HG03097 (cell line): ENCODE results near the gene MYO15B.
"Not testable (repeated sequence)": the region's sequence is repeated elsewhere in the genome, so short reads cannot be mapped to it uniquely, and the experiment has no call there.

Experiments used
- ATAC-seq: cut with Tn5 transposase; IDR thresholded peaks from one replicate; pipeline ENCODE4 v1.9.1; 2021; ENCODE audit not compliant: unreplicated experiment, low FRiP score

MYO15B gene

GRCh38 chr17:75637143-75637538, 49.5 kb downstream of the MYO15B start:
- no peak for ATAC-seq

- no peak for ATAC-seq
Measured at GRCh38 chr17:75637551-75637950, 50.0 kb downstream of the MYO15B start.

- not testable (repeated sequence) for ATAC-seq
Measured at GRCh38 chr17:75638039-75638438, 50.4 kb downstream of the MYO15B start.

GRCh38 chr17:75638893-75639292, 51.3 kb downstream of the MYO15B start:
- ATAC-seq: no peak

- no peak for ATAC-seq
Measured at GRCh38 chr17:75639327-75639726, 51.7 kb downstream of the MYO15B start.

- ATAC-seq: no peak
Measured at GRCh38 chr17:75639771-75640555, 52.4 kb downstream of the MYO15B start.

- ATAC-seq: no peak
Measured at GRCh38 chr17:75640556-75641119, 53.0 kb downstream of the MYO15B start.

GRCh38 chr17:75641343-75641742, 53.7 kb downstream of the MYO15B start:
- ATAC-seq: no peak

- ATAC-seq: no peak
Measured at GRCh38 chr17:75642182-75642783, 54.7 kb downstream of the MYO15B start.

- ATAC-seq: no peak
Measured at GRCh38 chr17:75642784-75643642, 55.4 kb downstream of the MYO15B start.

GRCh38 chr17:75643643-75644017, 56.0 kb downstream of the MYO15B start:
- ATAC-seq: no peak

GRCh38 chr17:75645501-75645888, 57.9 kb downstream of the MYO15B start:
- ATAC-seq: no peak

- ATAC-seq: peak; percentile 73
Measured at GRCh38 chr17:75645889-75646637, 58.5 kb downstream of the MYO15B start.

- no peak for ATAC-seq
Measured at GRCh38 chr17:75646638-75646992, 59.0 kb downstream of the MYO15B start.

GRCh38 chr17:75647061-75647460, 59.5 kb downstream of the MYO15B start:
- ATAC-seq: no peak

- no peak for ATAC-seq
Measured at GRCh38 chr17:75647921-75648320, 60.3 kb downstream of the MYO15B start.

- ATAC-seq: no peak
Measured at GRCh38 chr17:75649687-75650086, 62.1 kb downstream of the MYO15B start.

- no peak for ATAC-seq
Measured at GRCh38 chr17:75650874-75651273, 63.3 kb downstream of the MYO15B start.

- ATAC-seq: no peak
Measured at GRCh38 chr17:75652341-75652740, 64.7 kb downstream of the MYO15B start.

- no peak for ATAC-seq
Measured at GRCh38 chr17:75652934-75653549, 65.4 kb downstream of the MYO15B start.
